OCI-LY7 (cell line): ENCODE results near the gene DDX10.

ENCODE experiments used
- CTCF ChIP-seq: fragments of 200-600 bp; sonication (generic); conservative IDR thresholded peaks from 2 replicates; pipeline ENCODE4 v1.5.1; 2014; ENCODE audit warnings: mild to moderate bottlenecking, antibody characterized with exemption, low read length, moderate library complexity, mixed read lengths
- EZH2phosphoT487 ChIP-seq: fragments of 200-600 bp; sonication (generic); IDR thresholded peaks from 2 replicates; pipeline ENCODE4 v1.6.1; 2018; ENCODE audit warnings: low read depth, borderline replicate concordance, mild to moderate bottlenecking, mixed run types, antibody characterized with exemption, low read length, moderate library complexity, mixed read lengths

GRCh38 chr11:108890482-108891105 lies 225.7 kb downstream of the DDX10 start:
- TF ChIP-seq CTCF (no peak), EZH2phosphoT487 (no peak)
